NCI-H2107 (cell line): Measurements from ENCODE around the gene DHRS9.
"Not testable (repeated sequence)": the region's sequence is repeated elsewhere in the genome, so short reads cannot be mapped to it uniquely, and the experiment has no call there.

Source experiments
- DNase-seq: peaks from one replicate; lab custom pipeline; 2025; lab: John Stamatoyannopoulos, UW

The DHRS9 gene

DNA sequence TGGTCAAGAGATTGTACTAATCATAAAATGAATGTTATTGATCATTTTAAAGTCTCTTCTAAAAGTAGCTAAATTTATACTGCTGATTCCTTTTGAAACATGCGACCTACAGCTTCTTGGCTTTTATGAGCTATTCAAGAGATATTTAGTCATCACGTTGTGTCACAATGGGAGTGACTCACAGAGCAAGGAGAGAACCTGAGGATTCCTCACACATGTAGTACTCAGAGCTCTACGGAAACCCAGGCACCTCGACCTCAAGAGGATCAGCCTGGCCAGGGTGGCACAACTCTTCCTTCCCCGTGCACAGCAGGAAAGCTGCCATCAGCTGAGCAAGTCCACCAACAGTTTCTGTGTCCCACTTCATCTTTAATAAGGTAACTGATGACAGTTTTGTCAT is at the start of gene DHRS9:
Gene DHRS9 (plus strand): TSS at position 223 of the 400 bp plus-strand sequence. CDS start 12,019 bp downstream, outside the sequence.
- no peak for DNase-seq

DNA sequence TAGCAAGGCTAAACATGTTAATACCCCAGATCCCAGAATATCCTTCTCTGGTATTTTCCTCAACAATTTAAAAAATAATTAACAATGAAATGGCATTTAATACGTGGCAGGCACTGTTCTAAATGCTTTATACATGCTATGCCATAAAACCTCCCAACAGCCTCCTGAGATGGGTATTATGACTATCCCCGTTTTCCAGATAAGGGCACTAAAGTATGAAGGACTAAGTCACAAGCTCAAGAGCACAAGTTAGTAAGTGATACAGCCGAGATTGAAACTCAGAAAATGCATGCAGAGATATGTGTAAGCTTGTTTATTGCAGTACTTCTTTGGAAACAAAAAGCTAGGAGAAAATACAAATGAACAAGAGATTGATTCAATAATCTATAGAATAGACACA is 46.2 kb upstream of the DHRS9 start:
- DNase-seq, result no peak

- no peak for DNase-seq
Measured at GRCh38 chr2:169026056-169026455, 43.3 kb upstream of the DHRS9 start.

DNA sequence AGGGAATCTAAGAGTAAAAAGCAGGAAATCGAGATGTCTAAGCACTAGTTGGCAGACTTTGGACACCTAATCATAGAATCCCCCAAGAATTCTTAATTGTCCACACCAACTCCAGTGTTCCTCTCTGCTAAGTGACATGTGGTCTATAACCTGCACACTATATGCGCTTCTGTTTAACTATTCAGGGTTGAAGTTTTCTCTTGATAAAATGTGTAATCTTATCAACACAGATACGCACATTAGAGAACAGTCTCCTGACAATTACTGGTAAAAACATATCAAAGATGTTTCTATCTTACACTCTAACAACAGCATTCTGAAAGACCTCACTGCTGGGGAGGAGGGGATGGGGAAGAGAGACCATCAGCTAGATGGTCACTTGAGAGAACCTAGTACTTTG is 42.1 kb upstream of the DHRS9 start:
- DNase-seq, result no peak

- DNase-seq, result no peak
Measured at GRCh38 chr2:169029341-169029740, 40.0 kb upstream of the DHRS9 start.

- DNase-seq, result no peak
Measured at GRCh38 chr2:169031202-169031601, 38.2 kb upstream of the DHRS9 start, which contains the start of gene ABCB11. Gene ABCB11, minus strand, starts transcription at chr2:169031324. Its CDS starts 13,199 bp downstream, at chr2:169018125.

DNA sequence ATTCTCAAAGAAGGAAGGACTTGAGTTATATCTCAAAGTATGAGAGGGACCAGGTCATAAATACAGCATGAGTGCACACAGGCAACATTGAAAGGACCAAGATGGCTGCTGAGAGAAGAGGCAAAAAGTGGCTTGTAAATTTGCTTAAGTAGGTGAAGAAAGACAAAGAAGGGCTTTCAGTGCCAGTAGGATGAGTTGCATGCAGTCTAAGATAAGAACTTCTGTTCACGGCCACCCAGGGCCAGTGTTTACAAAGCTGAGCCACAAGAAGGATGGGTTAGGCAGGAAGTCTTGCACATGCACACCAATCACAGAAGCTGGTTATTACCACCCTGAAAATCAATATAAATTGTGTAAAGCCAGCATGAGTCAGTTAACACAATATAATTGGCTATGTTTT is 35.1 kb upstream of the DHRS9 start:
- DNase-seq, result no peak

- no peak for DNase-seq
Measured at GRCh38 chr2:169034984-169035544, 34.3 kb upstream of the DHRS9 start.

DNA sequence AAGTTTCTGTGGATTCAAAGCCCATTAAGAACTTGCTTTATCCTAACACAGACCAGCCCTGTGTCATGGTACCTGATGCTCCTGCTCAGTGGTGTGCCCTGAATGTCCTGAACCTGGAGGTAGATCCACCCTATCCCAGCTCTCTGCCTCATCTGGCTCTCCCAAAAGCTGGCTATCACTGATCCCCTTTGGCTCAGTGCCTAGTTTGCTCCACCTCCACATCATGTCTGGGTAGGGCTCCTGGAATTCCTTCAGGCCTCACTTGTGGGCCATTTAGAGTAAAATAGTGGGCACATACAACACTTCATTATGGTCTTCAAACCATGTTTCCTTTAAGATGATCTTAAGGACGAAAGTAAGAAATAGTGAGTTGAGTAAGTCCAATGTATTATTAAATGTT is 33.5 kb upstream of the DHRS9 start:
- DNase-seq, result no peak

- DNase-seq, result no peak
Measured at GRCh38 chr2:169036736-169037440, 32.5 kb upstream of the DHRS9 start.

DNA sequence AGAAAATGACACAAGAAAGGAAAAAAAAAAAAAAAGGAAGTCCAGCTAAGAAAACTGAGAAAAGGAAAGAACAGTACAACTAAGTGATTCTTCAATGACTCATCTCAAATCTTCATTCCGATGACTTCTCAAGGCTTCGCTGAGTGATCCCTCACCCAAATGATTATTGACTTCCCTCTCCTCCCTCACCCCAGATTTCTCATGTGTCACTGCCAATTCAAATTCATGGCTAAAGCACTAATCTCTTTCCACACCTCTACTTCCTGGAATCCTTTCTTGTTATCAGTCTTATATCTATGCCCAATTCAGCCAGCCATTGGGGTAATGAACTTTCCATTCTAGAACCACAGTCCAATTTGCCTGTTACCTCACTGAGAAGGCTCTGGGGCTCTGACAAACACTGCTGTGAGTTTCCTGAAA is 31.0 kb upstream of the DHRS9 start:
- no peak for DNase-seq

DNA sequence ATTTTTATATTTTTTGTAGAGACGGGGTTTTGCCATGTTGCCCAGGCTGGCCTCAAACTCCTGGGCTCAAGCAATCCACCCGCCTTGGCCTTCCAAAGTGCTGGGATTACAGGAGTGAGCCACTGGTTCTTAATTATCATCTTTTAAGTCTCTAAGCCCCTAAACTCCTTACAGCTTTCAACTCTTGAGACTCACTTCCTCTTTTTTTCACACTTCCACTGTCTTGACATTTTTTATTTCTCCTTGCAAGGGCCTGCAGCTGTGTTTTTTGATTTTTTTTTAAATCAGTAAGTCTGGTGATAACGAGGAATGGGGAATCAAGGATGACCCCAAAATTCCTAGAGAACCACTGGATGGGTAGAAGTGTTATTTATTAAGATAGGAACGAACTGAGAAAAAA is 29.7 kb upstream of the DHRS9 start:
- DNase-seq, result no peak

DNA sequence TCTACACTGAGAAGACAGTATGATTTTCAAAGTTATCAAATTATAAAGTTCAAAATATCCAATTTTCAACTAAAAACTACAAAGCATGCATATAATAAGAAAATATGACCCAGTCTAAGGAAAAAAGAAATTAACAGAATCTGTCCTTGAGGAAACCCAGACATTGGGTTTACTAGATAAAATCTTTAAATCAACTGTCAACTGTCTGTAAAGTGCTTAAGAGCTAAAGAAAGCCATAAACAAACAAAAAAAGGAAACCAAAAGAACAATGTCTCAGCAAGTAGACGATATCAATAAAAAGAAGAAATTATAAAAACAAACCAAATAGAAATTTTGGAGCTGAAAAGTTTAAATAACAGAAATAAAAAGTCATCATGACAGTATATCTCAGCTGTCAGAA is 27.8 kb upstream of the DHRS9 start:
- no peak for DNase-seq

GRCh38 chr2:169042856-169043255 is 26.5 kb upstream of the DHRS9 start:
- no peak for DNase-seq

DNA sequence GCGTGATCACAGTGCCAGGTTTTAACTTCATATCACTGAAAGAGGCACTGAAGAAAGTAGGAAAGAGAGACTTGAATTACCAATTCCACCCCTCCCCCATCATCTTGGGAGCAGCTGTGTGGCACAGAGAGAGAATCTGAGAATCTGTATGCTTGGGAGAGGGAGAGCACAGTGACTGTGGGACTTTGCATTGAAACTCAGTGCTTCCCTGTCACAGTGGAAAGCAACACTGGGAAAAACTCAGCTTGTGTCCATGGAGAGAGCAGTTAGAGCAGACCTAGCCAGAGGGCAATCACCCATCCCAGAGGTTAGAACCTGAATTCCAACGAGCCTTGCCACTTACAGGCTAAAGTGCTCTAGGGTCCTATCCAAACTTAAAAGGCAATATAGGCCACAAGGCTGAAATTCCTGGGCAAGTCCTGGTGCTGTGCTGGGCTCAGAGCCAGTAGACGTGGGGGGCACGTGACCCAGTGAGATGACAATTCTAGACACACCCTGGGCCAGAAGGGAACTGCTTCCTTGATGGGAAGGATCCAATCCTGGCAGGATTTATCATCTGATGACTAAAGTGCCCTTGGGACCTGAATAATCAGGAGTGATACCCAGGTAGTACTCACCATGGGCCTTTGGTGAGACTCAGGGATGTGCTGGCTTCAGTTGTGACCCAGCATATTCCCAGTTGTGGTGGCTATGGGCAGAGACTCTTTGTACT is 22.8 kb upstream of the DHRS9 start:
- DNase-seq, result no peak

DNA sequence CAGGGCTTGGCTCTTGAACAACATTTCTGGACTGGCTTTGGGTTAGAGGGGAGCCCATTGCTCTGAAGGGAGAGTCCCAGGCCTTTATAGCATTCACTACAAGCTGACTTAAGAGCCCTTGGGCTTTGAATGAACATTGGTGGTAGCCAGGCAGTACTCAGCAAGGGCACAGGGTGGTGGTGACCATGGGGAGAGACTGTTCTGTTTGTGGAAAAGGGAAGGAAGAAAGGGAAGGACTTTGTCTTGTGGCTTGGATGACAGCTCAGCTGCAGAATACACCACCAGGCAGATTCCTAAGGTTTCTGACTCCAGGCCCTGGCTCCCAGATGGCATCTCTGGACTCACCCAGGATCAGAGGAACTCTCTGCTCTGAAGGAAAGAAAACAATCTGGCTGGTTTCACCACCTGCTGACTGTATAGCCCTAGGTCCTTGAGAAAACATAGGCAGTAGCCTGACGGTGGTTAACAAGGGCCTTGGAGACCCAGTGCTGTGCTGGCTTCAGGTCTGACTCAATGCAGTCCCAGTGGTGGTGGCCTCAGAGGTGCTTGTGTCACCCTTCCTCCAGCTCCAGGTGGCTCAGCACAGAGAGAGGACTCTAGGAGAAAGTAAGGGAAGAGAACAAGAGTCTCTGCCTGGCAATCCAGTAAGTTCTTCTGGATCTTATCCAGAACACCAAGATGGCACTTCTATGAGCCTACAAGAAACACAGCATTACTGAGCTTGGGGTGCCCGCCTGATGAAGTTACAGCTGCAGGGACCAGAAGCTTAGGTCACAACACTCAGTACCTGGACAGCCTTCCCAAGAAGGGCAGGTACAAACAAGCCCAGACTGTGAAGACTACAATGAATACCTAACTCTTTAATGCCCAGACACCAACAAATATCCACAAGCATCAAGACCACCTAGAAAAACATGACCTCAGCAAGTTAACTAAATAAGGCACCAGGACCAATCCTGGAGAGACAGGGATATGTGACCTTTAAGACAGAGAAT is 21.8 kb upstream of the DHRS9 start:
- DNase-seq, result no peak

GRCh38 chr2:169049142-169049541 is 20.2 kb upstream of the DHRS9 start:
- no peak for DNase-seq

DNA sequence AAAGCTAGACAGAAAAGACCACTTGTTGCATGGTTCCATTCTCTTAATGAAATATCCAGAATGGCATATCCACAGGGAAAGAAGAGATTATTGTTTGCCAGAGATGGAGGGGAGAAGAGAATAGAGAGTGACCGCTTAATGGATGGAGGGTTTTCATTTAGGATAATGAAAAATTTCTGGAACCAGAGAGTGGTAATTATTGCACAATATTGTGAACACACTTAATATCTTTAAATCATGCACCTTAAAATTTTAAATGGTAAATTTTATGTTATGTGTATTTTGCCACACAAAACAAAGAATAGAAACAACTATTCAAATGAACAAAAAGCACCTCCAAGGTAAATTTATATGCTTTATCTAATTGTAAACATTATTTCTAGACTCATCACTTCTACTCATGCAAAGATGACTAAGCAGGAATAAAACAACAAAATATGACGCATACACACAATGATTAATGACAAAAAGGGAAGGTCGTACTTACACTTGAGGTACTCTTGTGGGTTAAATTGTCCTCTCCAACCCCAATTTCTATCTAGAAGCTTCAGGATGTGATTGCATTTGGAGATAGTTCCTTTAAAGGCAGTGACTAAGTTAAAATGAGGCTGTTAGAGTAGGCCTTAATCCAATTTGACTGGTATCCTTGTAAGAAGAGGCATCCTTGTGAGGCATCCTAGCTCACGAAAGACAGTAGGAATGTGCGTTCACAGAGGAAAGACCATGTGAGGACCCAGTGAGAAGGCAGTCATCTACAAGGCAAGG is 18.7 kb upstream of the DHRS9 start:
- no peak for DNase-seq

DNA sequence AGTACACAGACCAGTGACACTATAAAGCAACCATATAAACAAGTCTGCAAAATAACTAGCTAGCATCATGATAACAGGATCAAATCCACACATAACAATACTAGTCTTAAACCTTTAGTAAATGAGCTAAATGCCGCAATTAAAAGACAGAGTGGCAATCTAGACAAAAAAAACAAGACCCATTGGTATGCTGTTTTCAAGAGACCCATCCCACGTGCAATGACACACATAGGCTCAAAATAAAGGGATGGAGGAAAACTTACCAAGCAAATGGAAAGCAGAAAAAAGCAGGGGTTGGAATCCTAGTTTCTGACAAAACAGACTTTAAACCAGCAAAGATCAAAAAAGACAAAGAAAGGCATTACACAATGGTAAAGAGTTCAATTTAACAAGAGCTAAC is 14.8 kb upstream of the DHRS9 start:
- DNase-seq, result not testable (repeated sequence)

DNA sequence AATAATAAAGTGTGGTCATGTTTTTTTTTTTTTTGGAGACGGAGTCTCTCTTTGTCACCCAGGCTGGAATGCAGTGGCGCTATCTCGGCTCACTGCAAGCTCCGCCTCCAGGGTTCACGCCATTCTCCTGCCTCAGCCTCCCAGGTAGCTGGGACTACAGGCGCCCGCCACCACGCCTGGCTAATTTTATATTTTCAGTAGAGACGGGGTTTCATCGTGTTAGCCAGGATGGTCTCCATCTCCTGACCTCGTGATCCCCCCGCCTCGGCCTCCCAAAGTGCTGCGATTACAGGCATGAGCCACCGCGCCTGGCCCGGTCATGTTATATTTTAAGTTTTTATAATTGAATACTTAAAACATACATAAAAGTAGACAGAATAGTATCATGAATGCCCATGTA is 5.2 kb upstream of the DHRS9 start:
- not testable (repeated sequence) for DNase-seq

DNA sequence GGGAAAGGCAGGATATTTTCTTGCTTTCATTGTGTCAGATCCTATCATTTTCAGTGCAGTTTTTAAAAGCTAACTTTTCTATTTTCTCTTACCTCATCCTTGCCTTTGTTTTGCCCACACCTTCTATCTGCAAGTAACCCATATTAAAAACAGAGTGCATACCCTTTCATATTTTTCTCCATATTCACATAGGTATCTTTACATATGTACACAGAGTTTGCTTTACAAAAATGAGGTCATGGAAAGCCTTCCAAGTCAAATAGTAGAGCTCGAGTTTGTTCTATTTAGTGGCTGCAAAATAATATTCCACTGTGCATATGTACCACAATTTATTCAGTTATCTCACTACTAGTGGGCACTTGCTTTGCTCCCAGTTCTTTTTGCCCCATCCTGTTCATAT is 3.9 kb upstream of the DHRS9 start:
- no peak for DNase-seq
